Central memory CD8-positive, alpha-beta T cell (primary cell): Measurements from ENCODE around the gene HBP1.
"Not testable (repeated sequence)": the region's sequence is repeated elsewhere in the genome, so short reads cannot be mapped to it uniquely, and the experiment has no call there.

Experiments
- ATAC-seq: fragments of 150-1000 bp; cut with Tn5 transposase; replicated peaks from 2 replicates; pipeline ENCODE4 v1.10.0; 2022; ENCODE audit warnings: mild to moderate bottlenecking, moderate FRiP score, moderate number of reproducible peaks; ENCODE audit not compliant: poor library complexity, severe bottlenecking; ENCODE audit errors: extremely low read depth
- DNase-seq, 2 donors: peaks; one replicate each; pipeline ENCODE4 v3.0.0; 2021; ENCODE audit warnings: low spot score in 2 of 2
- H3K27ac Mint-ChIP-seq: one replicate; pipeline ENCODE4 v1.8.0; 2022; ENCODE audit warnings: low read depth, mild to moderate bottlenecking, moderate library complexity, mixed read lengths
- H3K27me3 Mint-ChIP-seq: one replicate; pipeline ENCODE4 v1.8.0; 2022; ENCODE audit warnings: mixed read lengths
- H3K36me3 Mint-ChIP-seq: one replicate; pipeline ENCODE4 v1.8.0; 2022; ENCODE audit warnings: mild to moderate bottlenecking, moderate library complexity, mixed read lengths; ENCODE audit not compliant: insufficient read depth
- H3K4me1 Mint-ChIP-seq: one replicate; pipeline ENCODE4 v1.8.0; 2022; ENCODE audit warnings: mixed read lengths
- H3K4me3 Mint-ChIP-seq: one replicate; pipeline ENCODE4 v1.8.0; 2022; ENCODE audit warnings: mild to moderate bottlenecking, moderate library complexity, mixed read lengths
- H3K9me3 Mint-ChIP-seq: one replicate; pipeline ENCODE4 v1.8.0; 2022; ENCODE audit warnings: mixed read lengths

Gene HBP1

DNA sequence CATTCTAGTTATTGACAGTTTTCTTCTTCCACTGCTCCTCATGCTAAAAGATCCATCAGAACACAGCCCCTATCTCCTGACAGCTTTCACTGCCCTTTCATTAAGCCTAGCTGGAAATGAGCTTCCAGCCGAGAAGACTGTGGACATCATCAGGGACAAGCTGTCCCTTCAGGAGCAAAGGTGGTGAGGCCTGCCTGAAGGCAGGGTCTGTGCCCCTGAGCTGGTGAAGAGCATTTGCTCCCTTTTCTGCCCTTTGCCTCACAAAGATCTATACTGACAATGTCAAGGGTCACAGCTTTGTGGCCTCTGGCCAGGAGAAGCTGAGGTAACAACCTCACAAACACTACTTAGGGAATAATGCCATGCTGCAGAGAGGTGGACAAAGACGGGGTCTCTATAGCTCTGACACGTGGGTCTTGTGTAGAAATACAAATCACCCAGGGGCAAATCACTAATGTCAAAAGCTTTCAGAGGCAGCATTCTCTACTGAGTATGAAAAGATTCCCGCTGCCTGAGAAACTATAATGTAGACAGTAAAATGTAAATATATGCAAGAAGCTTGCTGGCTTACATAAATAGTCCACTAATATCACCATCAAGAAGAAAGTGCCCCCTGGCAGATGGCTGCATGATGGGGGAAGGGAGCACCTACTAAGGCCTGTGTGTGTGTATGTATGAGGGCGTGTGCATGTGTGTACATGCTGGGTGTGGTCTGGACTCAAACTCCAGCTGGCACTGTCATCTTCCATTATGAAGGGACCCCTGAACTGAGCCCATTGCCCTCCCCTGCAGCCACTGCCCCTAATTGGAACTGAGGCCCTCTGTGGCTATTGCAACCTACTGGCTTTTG lies 55.8 kb downstream of the HBP1 start:
- Mint-ChIP-seq H3K9me3 (no peaks in the 10 kb centered on the region), H3K36me3 (peaks cover 19% of the 10 kb centered on the region), H3K27ac (no peak overlapping the region), H3K27me3 (no peaks in the 10 kb centered on the region), H3K4me1 (no peaks in the 10 kb centered on the region), H3K4me3 (no peak overlapping the region)
- ATAC-seq (no peak), DNase-seq (no peak)

DNA sequence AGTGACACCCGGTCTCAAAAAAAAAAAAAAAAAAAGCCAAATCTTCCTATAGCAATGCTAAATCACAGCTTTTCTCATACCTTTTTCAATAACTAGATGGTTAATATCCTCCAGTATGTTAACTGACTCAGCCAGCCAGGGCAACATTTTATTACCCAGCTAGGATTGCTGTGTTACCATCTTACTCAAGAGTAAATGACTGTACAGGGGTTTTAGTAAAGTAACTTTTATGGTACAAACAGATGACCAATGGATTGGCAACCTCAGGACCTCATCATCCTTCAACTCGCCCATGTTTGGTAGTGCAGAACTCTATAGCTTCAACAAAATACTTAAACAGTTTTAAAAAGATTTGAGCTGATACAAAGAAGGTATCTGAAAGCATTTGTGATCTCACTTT lies 59.5 kb downstream of the HBP1 start:
- no peak overlapping the region for H3K27ac Mint-ChIP-seq
- peaks cover 20% of the 10 kb centered on the region for H3K36me3 Mint-ChIP-seq
- DNase-seq: no peak

DNA sequence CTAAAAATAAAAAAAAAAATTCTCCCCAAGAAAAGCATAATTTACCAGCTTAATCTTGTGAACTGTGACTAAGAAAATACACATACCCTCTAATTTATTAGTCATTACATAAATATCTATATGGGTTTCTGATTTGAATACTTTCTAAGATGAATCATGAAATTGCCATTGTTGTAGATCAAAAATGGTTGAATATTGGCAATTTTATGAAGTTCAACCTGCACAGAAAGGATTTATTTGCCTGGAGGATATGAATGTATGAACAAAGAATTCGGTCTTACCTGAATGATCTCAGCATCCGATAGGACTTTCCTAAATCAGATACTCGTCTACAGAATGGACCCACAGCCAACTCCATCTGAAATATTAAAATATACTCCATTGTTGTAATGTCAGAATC lies 61.5 kb downstream of the HBP1 start:
- no peaks in the 10 kb centered on the region for H3K9me3 Mint-ChIP-seq
- H3K4me1 Mint-ChIP-seq: no peaks in the 10 kb centered on the region
- H3K4me3 Mint-ChIP-seq: no peak overlapping the region
- DNase-seq (no peak), ATAC-seq (no peak)
- H3K36me3 Mint-ChIP-seq: peaks cover 15% of the 10 kb centered on the region
- H3K27me3 Mint-ChIP-seq: no peaks in the 10 kb centered on the region
- no peak overlapping the region for H3K27ac Mint-ChIP-seq

More for the DNA sequence above, 59.5 kb downstream of the HBP1 start:
- Mint-ChIP-seq H3K9me3 (no peaks in the 10 kb centered on the region), H3K4me1 (no peaks in the 10 kb centered on the region), H3K4me3 (no peak overlapping the region), H3K27me3 (no peaks in the 10 kb centered on the region)
- no peak for ATAC-seq

DNA sequence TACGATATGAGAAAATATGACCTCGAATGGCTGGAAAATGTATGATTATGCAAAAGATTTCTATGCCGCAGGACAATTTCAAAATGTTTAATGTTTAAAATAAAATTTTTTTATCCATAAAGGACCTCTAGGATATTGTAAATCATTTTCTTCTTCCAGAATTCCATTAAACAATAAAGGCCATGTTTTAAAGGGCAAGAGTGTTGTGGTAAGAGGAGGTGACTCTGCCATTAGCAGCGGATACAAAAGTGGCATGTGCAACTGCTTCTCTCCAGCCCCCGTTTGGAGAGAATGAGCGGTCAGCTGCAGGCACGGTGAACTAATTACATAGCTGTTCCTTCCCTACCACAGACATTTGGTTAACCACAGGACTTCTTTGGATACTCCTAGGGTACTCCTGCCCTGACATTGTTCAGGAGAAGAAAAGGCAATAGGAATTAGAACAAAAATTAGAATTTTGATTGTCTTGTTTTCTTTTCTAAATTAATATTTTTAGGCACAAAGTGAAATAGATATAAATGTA lies 63.8 kb downstream of the HBP1 start:
- H3K9me3 Mint-ChIP-seq: no peaks in the 10 kb centered on the region
- no peaks in the 10 kb centered on the region for H3K27me3 Mint-ChIP-seq
- H3K4me1 Mint-ChIP-seq: no peaks in the 10 kb centered on the region
- H3K27ac Mint-ChIP-seq: no peak overlapping the region
- no peak for DNase-seq
- no peak overlapping the region for H3K4me3 Mint-ChIP-seq
- no peak for ATAC-seq
- peaks cover 21% of the 10 kb centered on the region for H3K36me3 Mint-ChIP-seq

DNA sequence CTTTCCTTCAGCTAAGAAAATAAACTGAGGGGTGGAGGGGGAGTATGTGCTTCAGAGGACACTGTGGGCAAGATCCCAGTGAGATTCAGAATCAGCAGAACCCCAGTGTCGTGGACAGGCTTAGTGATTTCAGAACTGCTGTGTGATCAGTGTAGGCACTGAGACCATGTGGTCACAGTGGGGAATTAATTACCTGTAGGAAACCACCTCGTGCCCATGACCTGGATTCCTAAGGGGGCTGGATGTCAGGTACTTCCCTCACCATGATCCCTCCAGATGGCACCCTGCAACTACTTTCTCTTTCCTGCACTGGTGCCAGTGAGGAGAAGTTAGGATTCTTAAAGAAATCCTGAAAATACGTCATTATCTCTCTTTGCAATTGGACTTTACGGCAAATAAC lies 64.4 kb downstream of the HBP1 start:
- DNase-seq: no peak
- Mint-ChIP-seq H3K9me3 (no peaks in the 10 kb centered on the region), H3K4me3 (no peak overlapping the region), H3K27me3 (no peaks in the 10 kb centered on the region), H3K27ac (no peak overlapping the region), H3K4me1 (no peaks in the 10 kb centered on the region), H3K36me3 (peaks cover 21% of the 10 kb centered on the region)
- ATAC-seq: no peak

DNA sequence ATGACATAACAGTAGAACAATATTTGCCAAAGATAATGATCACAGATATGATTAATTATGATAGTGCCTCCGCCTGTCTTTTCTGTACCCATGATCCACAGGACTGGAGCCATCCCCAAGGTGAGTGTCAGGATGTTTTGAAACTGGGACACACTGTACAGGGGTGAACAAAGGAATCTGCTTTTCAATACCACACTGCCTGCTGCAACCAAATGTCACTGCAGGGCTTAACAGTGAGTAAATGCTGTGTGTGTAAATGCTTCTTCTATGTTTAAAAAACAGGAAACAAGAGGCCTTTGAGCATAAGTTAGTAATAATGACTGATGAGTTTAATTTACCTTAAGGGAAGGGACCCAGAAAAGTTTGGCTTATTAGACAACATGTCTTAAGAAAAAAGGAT lies 65.2 kb downstream of the HBP1 start:
- peaks cover 17% of the 10 kb centered on the region for H3K36me3 Mint-ChIP-seq
- ATAC-seq (no peak), DNase-seq (no peak)
- H3K4me1 Mint-ChIP-seq: no peaks in the 10 kb centered on the region
- H3K9me3 Mint-ChIP-seq: no peaks in the 10 kb centered on the region
- no peaks in the 10 kb centered on the region for H3K27me3 Mint-ChIP-seq
- no peak overlapping the region for H3K27ac Mint-ChIP-seq
- H3K4me3 Mint-ChIP-seq: no peak overlapping the region

DNA sequence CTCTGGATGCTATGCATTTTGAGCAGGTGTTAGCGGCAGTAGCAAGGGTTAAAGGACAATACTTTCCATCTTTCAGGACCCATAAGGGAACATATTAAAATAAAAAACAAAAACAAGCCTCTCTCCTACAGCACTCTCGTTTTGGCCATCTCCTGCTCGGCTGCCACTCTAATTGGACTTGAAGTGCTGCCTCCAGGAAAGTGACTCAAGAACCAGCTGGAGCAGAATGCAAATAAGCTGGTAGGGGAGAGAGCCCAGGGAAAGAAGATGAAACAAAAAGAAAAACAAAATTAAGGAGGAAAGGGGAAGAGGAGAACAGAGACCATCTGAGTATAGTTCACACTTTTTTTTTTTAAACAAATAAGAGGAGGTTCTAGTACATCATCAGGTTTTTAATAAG lies 65.6 kb downstream of the HBP1 start:
- peaks cover 15% of the 10 kb centered on the region for H3K36me3 Mint-ChIP-seq
- no peaks in the 10 kb centered on the region for H3K27me3 Mint-ChIP-seq
- no peak overlapping the region for H3K4me3 Mint-ChIP-seq
- DNase-seq (no peak), ATAC-seq (no peak)
- H3K9me3 Mint-ChIP-seq: no peaks in the 10 kb centered on the region
- H3K27ac Mint-ChIP-seq: no peak overlapping the region
- H3K4me1 Mint-ChIP-seq: no peaks in the 10 kb centered on the region

DNA sequence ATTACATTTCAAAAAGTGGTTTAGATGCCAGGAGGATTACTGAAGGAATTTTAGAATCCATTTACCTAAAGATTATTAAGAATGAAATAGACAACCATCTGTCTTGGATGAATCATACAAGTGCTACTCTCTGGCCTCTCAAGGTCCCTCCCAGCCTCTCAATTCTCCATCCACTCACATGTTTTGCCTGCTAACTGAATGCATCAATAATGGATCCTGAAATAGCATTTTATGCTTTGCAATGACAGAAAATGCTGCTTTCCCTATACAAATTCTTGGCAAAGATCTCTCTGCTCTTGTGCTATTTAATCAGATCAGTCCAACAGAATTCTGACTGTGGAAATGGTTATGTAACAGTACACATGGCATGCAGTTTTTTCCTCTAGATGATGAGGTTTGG lies 68.1 kb downstream of the HBP1 start:
- DNase-seq (no peak), ATAC-seq (no peak)
- Mint-ChIP-seq H3K36me3 (peaks cover 9% of the 10 kb centered on the region), H3K9me3 (no peaks in the 10 kb centered on the region), H3K27me3 (no peaks in the 10 kb centered on the region), H3K27ac (no peak overlapping the region), H3K4me1 (no peaks in the 10 kb centered on the region), H3K4me3 (no peak overlapping the region)

DNA sequence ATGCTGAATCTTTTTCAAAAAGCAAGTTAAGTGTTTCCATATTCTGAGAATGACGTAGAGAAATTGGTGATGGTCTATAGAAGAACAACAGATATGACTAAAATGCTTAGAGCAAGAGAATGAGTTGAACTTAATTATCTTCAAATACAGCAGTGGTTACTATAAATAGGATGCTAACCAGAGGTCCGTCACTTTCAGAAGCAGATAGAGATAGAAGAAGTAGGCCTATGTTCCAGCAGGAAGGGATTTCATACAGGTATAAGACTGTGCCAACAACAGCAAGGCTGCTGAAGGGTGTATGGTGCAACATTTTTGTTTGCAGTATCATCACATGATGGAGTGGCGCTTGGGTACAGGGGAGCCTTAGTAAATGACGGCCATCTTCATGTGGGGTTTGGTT lies 68.6 kb downstream of the HBP1 start:
- Mint-ChIP-seq H3K27me3 (no peaks in the 10 kb centered on the region), H3K4me3 (no peak overlapping the region), H3K9me3 (no peaks in the 10 kb centered on the region), H3K4me1 (no peaks in the 10 kb centered on the region), H3K36me3 (peaks cover 9% of the 10 kb centered on the region), H3K27ac (no peak overlapping the region)
- ATAC-seq (no peak), DNase-seq (no peak)

DNA sequence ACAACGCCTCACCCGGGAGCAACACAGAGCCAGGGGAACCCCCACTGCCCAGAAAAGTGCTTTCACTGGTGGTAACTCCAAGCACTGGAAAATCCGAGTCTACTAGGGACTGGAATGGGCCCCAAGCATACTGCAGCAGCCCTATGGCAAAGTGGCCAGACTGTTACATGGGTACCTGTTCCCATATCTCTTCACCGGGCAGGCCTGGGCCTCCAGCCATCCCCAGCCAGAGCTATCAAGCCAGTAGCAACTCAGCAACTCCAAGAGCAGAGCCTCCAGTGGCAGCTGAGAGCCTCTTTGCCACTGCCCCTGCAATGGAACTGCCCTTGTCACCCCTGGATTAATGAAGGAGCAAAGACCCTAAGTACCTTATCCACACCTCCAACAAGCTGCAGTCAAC lies 73.5 kb downstream of the HBP1 start:
- no peaks in the 10 kb centered on the region for H3K27me3 Mint-ChIP-seq
- H3K27ac Mint-ChIP-seq: no peak overlapping the region
- no peaks in the 10 kb centered on the region for H3K9me3 Mint-ChIP-seq
- peaks cover 6% of the 10 kb centered on the region for H3K36me3 Mint-ChIP-seq
- DNase-seq (no peak), ATAC-seq (no peak)
- no peak overlapping the region for H3K4me3 Mint-ChIP-seq
- no peaks in the 10 kb centered on the region for H3K4me1 Mint-ChIP-seq

DNA sequence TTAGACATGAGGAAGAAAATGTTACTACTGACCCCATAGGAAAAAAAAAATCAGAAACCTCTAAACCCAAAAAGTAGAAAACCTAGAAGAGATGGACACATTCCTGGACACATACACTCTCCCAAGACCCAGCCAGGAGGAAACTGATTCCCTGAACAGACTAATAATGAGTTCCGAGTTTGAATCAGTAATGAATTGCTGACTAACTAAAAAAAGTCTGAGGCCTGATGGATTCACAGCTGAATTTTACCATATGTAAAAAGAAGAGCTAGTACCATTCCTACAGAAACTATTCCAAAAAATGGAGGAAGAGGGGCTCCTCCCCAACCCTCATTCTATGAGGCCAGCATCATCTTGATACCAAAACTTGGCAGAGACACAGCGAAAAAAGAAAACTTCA lies 75.8 kb downstream of the HBP1 start:
- no peaks in the 10 kb centered on the region for H3K4me1 Mint-ChIP-seq
- H3K27me3 Mint-ChIP-seq: no peaks in the 10 kb centered on the region
- no peak for ATAC-seq
- H3K4me3 Mint-ChIP-seq: no peak overlapping the region
- H3K36me3 Mint-ChIP-seq: peaks cover 8% of the 10 kb centered on the region
- no peak for DNase-seq
- H3K27ac Mint-ChIP-seq: no peak overlapping the region
- H3K9me3 Mint-ChIP-seq: no peaks in the 10 kb centered on the region

DNA sequence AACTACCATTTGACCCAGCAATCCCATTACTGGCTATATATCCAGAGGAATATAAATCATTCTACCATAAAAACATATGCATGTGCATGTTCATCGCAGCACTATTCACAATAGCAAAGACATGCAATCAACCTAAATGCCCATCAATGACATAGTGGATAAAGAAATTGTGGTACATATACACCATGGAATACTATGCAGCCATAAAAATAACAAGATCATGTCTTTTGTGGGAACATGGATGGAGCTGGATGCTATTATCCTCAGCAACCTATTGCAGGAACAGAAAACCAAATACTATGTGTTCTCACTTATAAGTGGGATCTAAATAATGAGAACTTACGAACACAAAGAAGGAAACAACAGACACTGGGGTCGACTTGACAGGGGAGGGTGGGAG lies 78.0 kb downstream of the HBP1 start:
- not testable (repeated sequence) for H3K27me3 Mint-ChIP-seq, H3K36me3 Mint-ChIP-seq, H3K27ac Mint-ChIP-seq, DNase-seq, ATAC-seq, H3K9me3 Mint-ChIP-seq, H3K4me3 Mint-ChIP-seq, H3K4me1 Mint-ChIP-seq

DNA sequence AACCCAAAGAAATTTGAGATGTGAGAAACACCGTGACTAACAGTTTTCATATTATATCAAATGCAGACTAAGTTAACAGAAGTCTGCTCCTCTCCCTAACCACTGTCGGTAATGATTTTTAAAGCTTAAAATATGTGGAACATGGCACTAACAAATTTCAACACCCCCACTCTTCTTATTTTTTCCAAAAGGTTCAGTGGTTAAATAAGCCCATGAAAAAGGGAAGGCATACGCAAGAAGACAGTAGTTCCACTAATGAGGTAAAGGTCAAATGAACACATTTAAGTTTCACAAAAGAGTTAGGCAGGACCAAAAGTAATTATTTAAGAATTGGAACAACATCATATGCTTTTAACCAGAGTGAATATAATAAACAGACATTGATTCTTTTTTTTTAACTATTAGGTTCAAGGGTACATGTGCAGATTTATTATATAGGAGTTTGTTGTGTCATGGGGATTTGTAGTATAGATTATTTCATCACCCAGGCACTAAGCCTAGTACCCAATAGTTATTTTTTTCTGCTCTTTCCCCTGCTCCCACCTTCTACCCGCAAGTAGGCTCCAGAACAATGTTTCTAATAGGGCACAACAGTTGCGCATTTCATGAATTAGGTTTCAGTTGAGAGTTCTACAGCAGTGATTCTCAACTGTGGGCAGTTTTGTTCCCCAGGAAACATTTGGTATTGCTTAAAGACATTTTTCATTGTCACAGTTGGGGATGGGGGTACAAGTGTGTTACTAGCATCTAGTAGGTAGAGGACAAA lies 79.9 kb downstream of the HBP1 start:
- no peak for ATAC-seq
- Mint-ChIP-seq H3K9me3 (no peaks in the 10 kb centered on the region), H3K4me1 (no peaks in the 10 kb centered on the region), H3K4me3 (no peak overlapping the region), H3K27me3 (no peaks in the 10 kb centered on the region), H3K27ac (no peak overlapping the region), H3K36me3 (peaks cover 6% of the 10 kb centered on the region)
- no peak for DNase-seq
